ENCODE data around the gene TNRC6A.
"Not testable (repeated sequence)": the region's sequence is repeated elsewhere in the genome, so short reads cannot be mapped to it uniquely, and the experiment has no call there.

The TNRC6A gene

DNA sequence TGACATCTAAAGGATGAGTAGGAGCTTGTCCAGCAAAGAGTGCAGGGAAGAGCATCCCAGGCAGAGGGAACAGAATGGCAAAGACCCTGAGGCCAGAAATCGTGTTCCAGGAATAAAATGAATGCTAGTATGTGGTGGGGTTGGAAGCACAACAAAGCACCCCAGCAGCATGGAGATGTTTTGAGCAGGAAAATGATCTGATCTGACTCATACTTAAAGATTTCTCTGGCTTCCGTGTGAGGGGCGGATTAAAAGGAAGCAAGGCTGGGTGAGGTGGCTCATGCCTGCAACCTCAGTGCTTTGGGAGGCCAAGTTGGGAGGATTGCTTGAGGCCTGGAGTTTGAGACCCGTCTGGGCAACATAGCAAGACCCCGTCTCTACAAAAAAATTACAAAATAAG is 118.6 kb downstream of the TNRC6A start:
- no peak for FAIRE-seq

DNA sequence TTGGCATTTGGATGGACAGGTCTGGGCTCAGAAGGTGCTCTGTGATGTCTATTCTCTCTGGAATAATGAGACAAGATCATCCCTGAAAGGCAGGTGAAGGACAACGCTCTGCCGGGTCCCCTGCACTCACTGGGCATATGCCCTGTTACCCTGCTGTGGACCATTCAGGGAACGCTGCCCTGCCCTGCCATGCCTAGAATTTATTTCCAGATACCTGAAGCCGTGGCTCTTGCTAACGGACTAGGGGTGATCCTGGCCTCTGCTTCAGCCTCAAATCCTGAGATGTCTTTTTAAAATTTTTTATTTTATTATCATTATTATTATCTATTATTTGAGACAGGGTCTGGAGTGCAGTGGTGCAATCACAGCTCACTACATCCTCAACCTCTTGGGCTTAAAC is 120.2 kb downstream of the TNRC6A start:
- FAIRE-seq, result no peak

DNA sequence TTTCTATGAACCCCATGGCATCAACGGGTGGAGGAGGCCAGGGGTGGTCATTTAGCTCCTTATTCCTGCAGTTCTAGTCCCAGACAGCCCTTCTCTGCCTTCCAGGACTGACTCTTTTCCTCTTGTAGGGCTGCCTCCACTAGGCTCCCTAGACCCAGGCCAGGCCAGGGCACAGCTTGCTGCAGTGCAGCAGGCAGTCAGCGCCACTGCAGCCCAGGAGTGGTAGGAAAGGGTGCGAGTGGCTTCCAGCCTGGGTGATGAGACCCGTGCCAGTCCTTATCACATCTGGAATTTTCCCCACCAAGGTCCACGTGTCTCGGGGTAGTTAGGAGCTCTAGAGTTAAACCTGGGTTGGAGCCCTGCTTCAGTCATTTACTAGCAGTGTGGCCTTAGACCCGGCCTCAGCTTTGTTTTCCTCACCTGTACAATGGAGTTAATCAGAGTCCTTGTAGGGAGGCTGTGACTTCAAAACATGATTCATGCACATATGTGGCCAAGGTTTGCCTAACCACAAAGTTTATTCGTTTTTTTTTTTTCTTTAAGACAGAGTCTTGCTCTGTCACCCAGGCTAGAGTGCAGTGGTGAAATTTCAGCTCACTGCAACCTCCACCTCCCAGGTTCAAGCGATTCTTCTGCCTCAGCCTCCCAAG is 121.0 kb downstream of the TNRC6A start:
- FAIRE-seq, result no peak

DNA sequence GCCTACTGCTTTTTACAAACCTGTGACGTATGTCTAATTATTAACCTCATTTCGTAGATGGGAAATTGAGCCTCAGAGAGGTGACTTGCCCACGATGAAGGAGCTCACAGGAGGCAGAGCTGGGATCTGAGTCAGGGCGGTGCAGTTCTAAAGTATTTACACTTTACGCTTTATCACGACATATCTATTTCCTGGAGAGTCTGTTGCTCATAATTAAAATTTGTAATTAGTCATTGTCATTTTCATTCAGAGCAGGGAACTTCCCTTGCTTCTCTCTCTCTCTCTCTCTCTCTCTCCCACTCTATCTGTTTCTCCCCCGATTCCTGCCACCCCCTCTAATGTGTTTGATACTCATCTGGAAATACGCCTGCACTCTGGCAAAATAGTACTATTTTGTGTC is 122.2 kb downstream of the TNRC6A start:
- FAIRE-seq, result no peak

DNA sequence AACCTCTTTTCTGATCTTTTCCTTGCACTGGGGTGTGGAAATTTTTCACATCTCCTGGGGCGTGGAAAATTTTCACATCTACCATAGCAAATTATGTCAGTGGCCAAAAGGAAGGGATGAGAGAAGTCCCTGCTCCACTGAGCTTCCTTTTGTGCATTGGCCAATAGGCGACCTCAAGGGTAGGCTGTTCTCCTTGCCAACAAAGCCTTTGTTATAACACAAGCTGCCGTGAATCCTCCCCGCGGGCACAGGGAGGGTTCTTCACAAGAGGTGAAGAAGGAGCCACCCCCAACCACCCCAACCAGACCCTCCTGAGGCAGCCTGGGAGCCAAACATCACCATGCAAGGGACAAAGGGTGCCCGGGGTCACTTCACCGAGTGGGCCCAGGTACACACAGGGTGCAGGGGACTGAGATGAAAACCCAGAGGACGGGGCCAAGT is 122.8 kb downstream of the TNRC6A start:
- no peak for FAIRE-seq

DNA sequence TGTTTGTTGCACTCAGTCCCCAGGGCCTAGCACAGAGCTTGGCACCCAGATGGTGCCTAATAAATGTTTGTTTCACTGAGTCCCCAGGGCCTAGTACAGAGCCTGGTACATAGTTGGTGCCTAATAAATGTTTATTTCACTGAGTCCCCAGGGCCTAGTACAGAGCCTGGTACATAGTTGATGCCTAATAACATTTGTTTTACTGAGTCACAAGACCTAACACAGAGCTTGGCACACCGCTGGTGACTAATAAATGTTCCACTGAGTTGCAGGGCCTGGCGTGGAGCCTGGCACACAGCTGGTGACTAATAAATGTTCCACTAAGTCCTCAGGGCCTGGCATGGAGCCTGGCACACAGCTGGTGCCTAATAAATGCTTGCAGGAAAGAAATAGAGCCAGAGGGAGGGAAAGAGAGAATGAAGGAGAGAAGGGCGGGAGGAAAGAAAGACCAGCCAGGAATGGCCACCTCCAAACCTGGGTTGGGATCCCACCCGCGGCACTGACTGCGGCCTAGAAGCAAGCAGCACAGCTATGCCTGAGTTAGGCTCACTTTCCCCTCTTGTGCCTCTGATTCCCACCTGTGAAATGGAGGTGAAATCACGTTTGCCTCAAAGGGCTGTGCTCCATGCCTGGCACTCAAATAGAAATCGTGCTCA is 123.8 kb downstream of the TNRC6A start:
- no peak for FAIRE-seq

DNA sequence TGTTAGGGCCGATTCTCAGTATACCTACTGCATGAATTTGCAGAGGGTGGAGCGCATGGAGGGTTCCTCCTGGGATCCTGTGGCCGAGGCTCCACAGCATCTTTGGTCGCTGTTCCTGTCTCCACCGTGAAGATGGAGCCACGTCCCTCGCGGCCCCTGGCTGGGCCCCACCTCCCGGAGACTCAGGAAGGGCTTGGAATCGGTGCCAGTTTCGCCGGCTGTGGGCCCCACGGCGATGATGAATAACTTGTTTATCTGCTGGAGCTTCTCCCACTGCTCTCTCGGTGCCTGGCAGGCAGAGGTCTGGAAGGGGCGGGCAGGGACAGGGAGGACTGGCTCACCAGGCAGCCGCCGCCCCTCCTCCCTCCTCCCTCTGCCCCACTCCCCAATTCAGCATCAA is 124.4 kb downstream of the TNRC6A start:
- no peak for FAIRE-seq

DNA sequence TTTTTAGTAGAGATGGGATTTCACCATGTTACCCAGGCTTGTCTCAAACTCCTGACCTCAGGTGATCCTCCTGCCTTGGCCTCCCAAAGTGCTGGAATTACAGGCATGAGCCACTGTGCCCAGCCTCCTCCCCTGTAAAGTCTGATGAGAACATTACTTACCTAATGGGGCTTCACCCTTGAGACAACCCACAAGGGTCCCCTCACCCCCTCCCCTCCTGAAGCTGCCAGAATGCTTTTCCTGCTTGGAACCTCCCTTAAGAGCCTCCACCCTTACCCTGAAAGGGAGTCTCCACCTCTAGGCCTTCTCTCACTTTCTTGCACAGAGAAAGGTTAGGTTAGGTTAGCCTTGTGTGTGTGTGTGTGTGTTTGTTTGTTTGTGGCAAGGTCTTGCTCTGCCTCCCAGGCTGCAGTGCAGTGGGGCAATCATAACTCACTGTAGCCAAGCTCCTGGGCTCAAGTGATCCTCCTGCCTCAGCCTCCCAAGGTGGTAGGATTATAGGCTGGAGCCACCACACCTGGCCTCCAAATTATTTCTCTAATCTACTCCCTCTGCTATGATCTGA is 125.2 kb downstream of the TNRC6A start:
- FAIRE-seq, result no peak

DNA sequence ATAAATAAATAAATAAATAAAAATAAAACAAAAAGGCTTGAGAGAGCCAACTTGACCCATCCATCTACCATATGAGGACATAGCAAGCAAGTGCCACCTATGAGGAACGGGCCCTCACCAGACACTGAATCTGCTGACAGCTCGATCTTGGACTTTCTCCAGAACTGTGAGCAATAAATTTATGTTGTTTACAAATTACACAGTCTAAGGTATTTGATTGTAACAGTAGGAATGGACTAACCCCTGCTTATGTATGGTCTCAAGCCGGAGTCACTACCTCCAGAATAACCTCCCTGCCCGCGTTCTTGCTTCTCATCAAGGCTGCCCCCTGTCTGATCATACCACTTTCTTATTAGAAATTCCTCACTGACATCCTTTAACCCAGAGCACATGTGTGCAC is 126.2 kb downstream of the TNRC6A start:
- FAIRE-seq, result no peak

DNA sequence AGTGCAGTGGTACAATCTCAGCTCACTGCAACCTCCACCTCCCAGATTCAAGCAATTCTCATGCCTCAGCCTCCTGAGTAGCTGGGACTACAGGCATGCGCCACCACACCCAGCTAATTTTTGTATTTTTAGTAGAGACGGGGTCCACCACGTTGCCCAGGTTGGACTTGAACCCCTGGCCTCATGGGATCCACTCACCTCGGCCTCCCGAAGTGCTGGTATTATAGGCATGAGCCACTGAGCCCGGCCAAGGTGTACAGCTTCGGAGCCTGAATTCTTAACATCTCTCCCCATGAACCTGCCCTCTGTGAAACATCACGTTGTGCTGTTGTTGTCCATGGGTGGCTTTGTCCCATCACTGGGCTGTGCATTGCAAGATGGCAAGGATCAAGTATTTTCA is 127.4 kb downstream of the TNRC6A start:
- not testable (repeated sequence) for FAIRE-seq

DNA sequence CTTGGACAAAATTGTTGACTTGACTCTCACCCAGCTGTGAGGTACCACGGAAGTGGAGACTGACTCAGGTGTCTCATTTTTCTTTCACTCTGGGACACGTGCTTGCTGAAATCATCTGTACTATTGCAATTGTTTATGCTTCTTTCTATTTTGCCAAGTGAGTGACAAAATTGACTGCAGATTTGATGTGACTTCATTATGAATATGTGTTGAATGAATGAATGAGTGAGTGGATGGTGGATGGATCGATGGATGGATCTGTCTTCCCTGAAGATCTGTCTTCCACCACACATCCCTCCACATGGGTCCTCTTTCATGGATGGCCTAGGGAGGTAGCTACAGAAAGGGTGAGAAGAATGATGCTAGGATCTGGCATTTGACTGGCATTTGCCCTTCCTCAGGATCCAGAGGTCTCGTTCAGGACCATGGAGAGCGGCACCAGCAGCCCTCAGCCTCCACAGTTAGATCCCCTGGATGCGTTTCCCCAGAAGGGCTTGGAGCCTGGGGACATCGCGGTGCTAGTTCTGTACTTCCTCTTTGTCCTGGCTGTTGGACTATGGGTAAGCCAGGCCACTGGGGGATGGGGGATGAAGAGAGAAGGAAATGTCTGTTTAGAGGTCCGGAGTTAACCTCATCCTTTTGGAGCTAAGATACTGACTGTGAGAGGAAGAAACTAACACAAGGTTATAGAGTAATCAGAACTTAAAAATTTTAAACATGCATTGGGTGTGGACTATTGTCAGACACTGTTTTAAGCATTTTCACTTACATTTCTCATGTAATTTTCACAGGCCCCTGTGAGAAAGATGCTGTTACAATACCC is 129.0 kb downstream of the TNRC6A start:
- no peak for FAIRE-seq

DNA sequence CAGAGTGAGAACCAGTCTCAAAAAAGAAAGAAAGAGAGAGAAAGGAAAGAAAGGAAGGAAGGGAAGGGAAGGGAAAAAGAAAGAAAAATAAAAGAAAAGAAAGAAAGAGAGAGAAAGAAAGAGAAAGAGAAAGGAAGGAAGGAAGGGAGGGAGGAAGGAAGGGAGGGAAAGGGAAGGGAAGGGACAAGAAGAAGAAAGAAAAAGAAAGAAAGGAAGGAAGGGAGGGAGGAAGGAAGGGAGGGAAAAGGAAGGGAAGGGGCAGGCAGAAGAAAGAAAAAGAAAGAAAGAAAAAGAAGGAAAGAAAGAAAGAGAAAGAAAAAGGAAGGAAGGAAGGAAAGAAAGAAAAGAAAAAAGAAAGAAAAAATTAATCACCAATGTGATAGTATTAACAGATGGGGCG is 132.0 kb downstream of the TNRC6A start:
- no peak for FAIRE-seq

DNA sequence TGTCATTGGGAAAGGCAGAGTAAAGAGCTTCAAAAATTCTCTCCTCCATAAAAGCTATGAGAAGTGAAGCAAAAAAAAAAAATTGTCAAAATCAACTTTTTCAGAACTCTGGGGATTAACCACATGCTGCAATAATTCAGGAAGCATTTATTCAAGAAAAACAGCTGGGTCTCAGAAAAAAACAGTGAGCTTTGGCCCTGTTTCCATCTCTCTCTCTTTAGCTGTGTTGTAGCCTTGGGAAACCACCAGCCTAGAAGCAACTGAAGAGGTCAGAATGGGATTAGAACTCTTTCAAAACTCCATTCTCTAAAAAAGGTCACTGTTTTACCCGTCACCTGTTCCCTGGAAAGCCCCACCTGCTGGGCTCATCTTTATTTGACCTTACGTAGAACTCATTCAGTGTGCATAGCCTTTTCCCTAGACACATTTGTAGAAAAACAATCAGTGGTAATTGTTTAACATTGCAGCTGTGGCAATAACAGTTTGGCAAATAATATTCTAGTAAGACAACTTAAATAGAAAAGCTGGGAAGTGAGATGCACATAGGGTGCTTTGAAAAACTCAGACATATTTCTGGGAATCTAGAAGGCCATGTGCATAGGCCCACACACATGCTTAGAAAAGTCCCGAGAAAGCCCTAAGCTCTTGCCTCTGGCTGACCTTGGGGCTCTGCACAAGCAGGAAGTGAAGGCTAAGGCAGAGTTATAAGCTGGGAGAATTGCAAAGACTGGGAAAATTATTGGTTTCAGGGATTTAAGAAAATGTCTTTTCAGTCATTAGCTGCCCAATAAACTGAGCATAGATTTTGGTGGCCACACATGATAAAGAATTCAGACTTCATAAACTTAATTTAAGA is 134.4 kb downstream of the TNRC6A start:
- FAIRE-seq, result no peak

DNA sequence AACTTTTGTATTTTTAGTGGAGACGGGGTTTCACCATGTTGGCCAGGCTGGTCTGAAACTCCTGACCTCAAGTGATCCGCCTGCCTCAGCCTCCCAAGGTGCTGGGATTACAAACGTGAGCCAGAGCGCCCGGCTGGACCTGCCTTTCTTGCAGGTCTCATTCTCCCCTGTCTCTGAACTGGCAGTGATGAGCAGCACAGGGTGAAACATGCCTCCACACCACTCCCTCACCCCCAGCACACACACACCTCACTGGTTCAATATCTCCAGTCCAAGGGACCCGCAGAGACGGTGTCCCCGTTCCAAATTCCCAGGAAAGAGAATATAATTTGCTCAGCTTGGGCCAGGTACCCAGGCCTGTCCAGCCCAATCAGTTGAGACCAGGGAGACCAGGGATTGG is 139.6 kb downstream of the TNRC6A start:
- no peak for FAIRE-seq

DNA sequence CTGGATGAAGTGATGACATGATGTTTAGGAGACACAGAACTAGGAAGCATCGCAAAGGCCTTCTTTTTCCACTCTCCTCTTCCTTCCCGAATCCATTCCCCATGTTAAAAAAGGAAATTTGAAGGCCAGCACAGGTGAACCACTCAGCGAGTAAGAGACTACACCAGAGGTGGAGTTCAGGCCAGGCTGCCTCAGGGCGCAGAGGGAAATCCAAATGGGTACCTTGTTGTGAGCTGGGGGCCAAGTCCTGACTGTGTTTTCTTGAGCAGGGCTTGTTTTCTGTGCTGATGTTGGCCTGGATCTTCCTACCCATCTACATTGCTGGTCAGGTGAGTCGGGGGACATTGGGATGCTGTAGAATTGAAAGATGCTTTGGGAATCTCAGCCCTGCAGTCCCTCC is 142.4 kb downstream of the TNRC6A start:
- FAIRE-seq, result no peak

DNA sequence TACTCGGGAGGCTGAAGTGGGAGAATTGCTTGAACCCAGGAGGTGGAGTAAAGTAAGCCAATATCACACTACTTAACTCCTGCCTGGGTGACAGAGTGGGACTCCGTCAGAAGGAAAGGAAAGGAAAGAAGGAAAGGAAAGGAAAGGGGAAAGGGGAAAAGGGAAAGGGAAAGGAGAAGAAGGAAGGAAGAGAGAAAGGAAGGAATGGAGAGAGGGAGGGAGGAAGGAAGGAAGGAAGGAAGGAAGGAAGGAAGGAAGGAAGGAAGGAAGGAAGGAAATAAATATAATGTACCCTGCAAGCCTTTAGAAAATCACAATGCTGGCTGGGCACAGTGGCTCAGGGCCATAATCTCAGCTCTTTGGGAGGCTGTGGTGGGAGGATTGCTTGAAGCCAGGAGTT is 143.6 kb downstream of the TNRC6A start:
- no peak for FAIRE-seq

DNA sequence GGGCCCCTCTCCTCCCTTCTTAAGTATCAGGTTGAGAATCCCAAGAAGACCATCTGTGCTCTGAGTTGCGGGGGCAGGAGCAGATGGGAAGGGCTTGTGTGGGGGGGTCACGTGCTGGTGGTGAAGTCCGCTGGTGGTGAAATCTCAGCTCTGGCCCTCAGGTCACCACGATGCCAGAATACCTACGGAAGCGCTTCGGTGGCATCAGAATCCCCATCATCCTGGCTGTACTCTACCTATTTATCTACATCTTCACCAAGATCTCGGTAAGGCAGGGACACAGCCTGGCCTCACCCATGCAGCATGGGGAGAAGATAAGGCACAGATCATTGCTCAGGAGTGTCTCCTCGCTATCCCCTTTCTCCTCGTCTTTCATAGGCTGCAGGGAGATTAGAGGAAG is 146.0 kb downstream of the TNRC6A start:
- no peak for FAIRE-seq

Measured in G401.6 (cell line).